OCI-M1 (cell line): ENCODE results near the gene MTHFD1L.
"Not testable (repeated sequence)": the region's sequence is repeated elsewhere in the genome, so short reads cannot be mapped to it uniquely, and the experiment has no call there.

ENCODE experiments used
- DNase-seq: peaks from one replicate; lab custom pipeline; 2025; lab: John Stamatoyannopoulos, UW

MTHFD1L gene

GRCh38 chr6:150865406-150866146 lies at the start of gene MTHFD1L:
Gene MTHFD1L, plus strand, starts transcription at chr6:150865702. Its CDS starts 121 bp downstream, at chr6:150865823.
- DNase-seq = peak; percentile 91

GRCh38 chr6:150816554-150816953 lies 48.9 kb upstream of the MTHFD1L start:
- not testable (repeated sequence) for DNase-seq

GRCh38 chr6:150822932-150823331 lies 42.6 kb upstream of the MTHFD1L start:
- DNase-seq = no peak

GRCh38 chr6:150826788-150827187 lies 38.7 kb upstream of the MTHFD1L start:
- DNase-seq = no peak

GRCh38 chr6:150828107-150828506 lies 37.4 kb upstream of the MTHFD1L start:
- DNase-seq = peak; percentile 18

GRCh38 chr6:150830439-150831165 lies 34.9 kb upstream of the MTHFD1L start:
- DNase-seq = no peak

- DNase-seq = no peak
Observed at GRCh38 chr6:150831577-150831976, 33.9 kb upstream of the MTHFD1L start.

- DNase-seq = no peak
Observed at GRCh38 chr6:150835620-150836019, 29.9 kb upstream of the MTHFD1L start.

- no peak for DNase-seq
Observed at GRCh38 chr6:150840185-150840584, 25.3 kb upstream of the MTHFD1L start.

- DNase-seq = no peak
Observed at GRCh38 chr6:150841189-150841588, 24.3 kb upstream of the MTHFD1L start.

- no peak for DNase-seq
Observed at GRCh38 chr6:150841697-150842096, 23.8 kb upstream of the MTHFD1L start.

- DNase-seq = peak; percentile 24
Observed at GRCh38 chr6:150844371-150844770, 21.1 kb upstream of the MTHFD1L start.

- DNase-seq = no peak
Observed at GRCh38 chr6:150846641-150847040, 18.9 kb upstream of the MTHFD1L start.

GRCh38 chr6:150848400-150848799 lies 17.1 kb upstream of the MTHFD1L start:
- DNase-seq = no peak

GRCh38 chr6:150854392-150854791 lies 11.1 kb upstream of the MTHFD1L start:
- not testable (repeated sequence) for DNase-seq

GRCh38 chr6:150855171-150855570 lies 10.3 kb upstream of the MTHFD1L start:
- DNase-seq = not testable (repeated sequence)

GRCh38 chr6:150857062-150857944 lies 8.2 kb upstream of the MTHFD1L start:
- no peak for DNase-seq

- DNase-seq = no peak
Observed at GRCh38 chr6:150857945-150858308, 7.6 kb upstream of the MTHFD1L start.

- peak; percentile 96 for DNase-seq
Observed at GRCh38 chr6:150861448-150862168, 3.9 kb upstream of the MTHFD1L start.

- peak; percentile 24 for DNase-seq
Observed at GRCh38 chr6:150863213-150863928, 2.1 kb upstream of the MTHFD1L start.

- peak; percentile 54 for DNase-seq
Observed at GRCh38 chr6:150865043-150865405, 478 bp upstream of the MTHFD1L start.
